ENCODE results near the gene FXYD5. TPM values are rescaled to one million over a fixed set of nuclear protein-coding genes. Genes with fewer than 3 reads are reported as not detected.

The FXYD5 gene
- total RNA-seq, 1 experiment from 2014 or later, result 12.7 TPM

- BruUV-seq (replicated peaks), result no TSS peak
- ChIA-PET CTCF (no interaction called here), POLR2A (ENCODE audit: low non-redundant PET) (no interaction called here)
- H3K36me3 ChIP-seq (ENCODE audit: insufficient read depth, low read length, poor library complexity, severe bottlenecking), result no peaks in the 10 kb centered on the region
- H3K4me3 ChIP-seq (ENCODE audit: low read depth, low read length, poor library complexity, severe bottlenecking), result no peak overlapping the region
- H3K9me3 ChIP-seq (ENCODE audit: low read depth, low read length, poor library complexity, severe bottlenecking), result no peaks in the 10 kb centered on the region
- H3K27me3 ChIP-seq (replicated peaks; ENCODE audit: insufficient read depth, low read depth, low read length, poor library complexity), result peaks cover 3% of the 10 kb centered on the region
- no peak for DNase-seq (ENCODE audit: low spot score)
- H3K27ac ChIP-seq (ENCODE audit: low read depth, low read length, poor library complexity, severe bottlenecking), result no peak overlapping the region
- TF ChIP-seq CTCF (conservative IDR thresholded peaks at IDR 0.05; ENCODE audit: low read depth, low read length) (no peak), EZH2 (IDR thresholded peaks at IDR 0.05; ENCODE audit: borderline replicate concordance, low read depth, low read length, poor library complexity, severe bottlenecking) (no peak)
- peaks cover 21% of the 10 kb centered on the region for H3K4me1 ChIP-seq (ENCODE audit: insufficient read depth, low read length, poor library complexity, severe bottlenecking)
- intact Hi-C loops (cut with micrococcal nuclease; ENCODE audit: unreplicated experiment), result no loop called here
These were observed 7.6 kb upstream of the FXYD5 start for GRCh38 chr19:35146746-35147459.

GRCh38 chr19:35149463-35149862 is 5.1 kb upstream of the FXYD5 start:
- intact Hi-C loops (cut with micrococcal nuclease; ENCODE audit: unreplicated experiment), result no loop called here
- no peak for DNase-seq (ENCODE audit: low spot score)
- Histone ChIP-seq H3K36me3 (ENCODE audit: insufficient read depth, low read length, poor library complexity, severe bottlenecking) (no peaks in the 10 kb centered on the region), H3K27ac (ENCODE audit: low read depth, low read length, poor library complexity, severe bottlenecking) (no peak overlapping the region), H3K4me1 (ENCODE audit: insufficient read depth, low read length, poor library complexity, severe bottlenecking) (peaks cover 2% of the 10 kb centered on the region), H3K27me3 (replicated peaks; ENCODE audit: insufficient read depth, low read depth, low read length, poor library complexity) (peaks cover 13% of the 10 kb centered on the region), H3K4me3 (ENCODE audit: low read depth, low read length, poor library complexity, severe bottlenecking) (no peak overlapping the region), H3K9me3 (ENCODE audit: low read depth, low read length, poor library complexity, severe bottlenecking) (no peaks in the 10 kb centered on the region)
- no TSS peak for BruUV-seq (replicated peaks)
- TF ChIP-seq EZH2 (IDR thresholded peaks at IDR 0.05; ENCODE audit: borderline replicate concordance, low read depth, low read length, poor library complexity, severe bottlenecking), result no peak
- no peak for TF ChIP-seq CTCF (conservative IDR thresholded peaks at IDR 0.05; ENCODE audit: low read depth, low read length)
- CTCF ChIA-PET, result no interaction called here
- POLR2A ChIA-PET (ENCODE audit: low non-redundant PET), result no interaction called here

GRCh38 chr19:35150445-35150844 is 4.1 kb upstream of the FXYD5 start:
- H3K27ac ChIP-seq (ENCODE audit: low read depth, low read length, poor library complexity, severe bottlenecking), result no peak overlapping the region
- H3K36me3 ChIP-seq (ENCODE audit: insufficient read depth, low read length, poor library complexity, severe bottlenecking), result no peaks in the 10 kb centered on the region
- DNase-seq (ENCODE audit: low spot score), result no peak
- ChIA-PET POLR2A (ENCODE audit: low non-redundant PET) (no interaction called here), CTCF (no interaction called here)
- no peak overlapping the region for H3K4me3 ChIP-seq (ENCODE audit: low read depth, low read length, poor library complexity, severe bottlenecking)
- H3K9me3 ChIP-seq (ENCODE audit: low read depth, low read length, poor library complexity, severe bottlenecking), result no peaks in the 10 kb centered on the region
- BruUV-seq (replicated peaks), result no TSS peak
- intact Hi-C loops (cut with micrococcal nuclease; ENCODE audit: unreplicated experiment), result loop anchor here (10.0 kb wide), 1 partner anchor 94 kb away; the partner anchor contains the start of gene LSR
- TF ChIP-seq EZH2 (IDR thresholded peaks at IDR 0.05; ENCODE audit: borderline replicate concordance, low read depth, low read length, poor library complexity, severe bottlenecking) (no peak), CTCF (conservative IDR thresholded peaks at IDR 0.05; ENCODE audit: low read depth, low read length) (no peak)
- H3K4me1 ChIP-seq (ENCODE audit: insufficient read depth, low read length, poor library complexity, severe bottlenecking), result peaks cover 6% of the 10 kb centered on the region
- H3K27me3 ChIP-seq (replicated peaks; ENCODE audit: insufficient read depth, low read depth, low read length, poor library complexity), result peaks cover 23% of the 10 kb centered on the region

Data from A673 (cell line).